LoVo (cell line): ENCODE data around the gene C16orf89.

Experiments
- DNase-seq: peaks from one replicate; pipeline ENCODE4 v3.0.0-alpha.2; 2016; ENCODE audit warnings: low spot score

The C16orf89 gene

DNA sequence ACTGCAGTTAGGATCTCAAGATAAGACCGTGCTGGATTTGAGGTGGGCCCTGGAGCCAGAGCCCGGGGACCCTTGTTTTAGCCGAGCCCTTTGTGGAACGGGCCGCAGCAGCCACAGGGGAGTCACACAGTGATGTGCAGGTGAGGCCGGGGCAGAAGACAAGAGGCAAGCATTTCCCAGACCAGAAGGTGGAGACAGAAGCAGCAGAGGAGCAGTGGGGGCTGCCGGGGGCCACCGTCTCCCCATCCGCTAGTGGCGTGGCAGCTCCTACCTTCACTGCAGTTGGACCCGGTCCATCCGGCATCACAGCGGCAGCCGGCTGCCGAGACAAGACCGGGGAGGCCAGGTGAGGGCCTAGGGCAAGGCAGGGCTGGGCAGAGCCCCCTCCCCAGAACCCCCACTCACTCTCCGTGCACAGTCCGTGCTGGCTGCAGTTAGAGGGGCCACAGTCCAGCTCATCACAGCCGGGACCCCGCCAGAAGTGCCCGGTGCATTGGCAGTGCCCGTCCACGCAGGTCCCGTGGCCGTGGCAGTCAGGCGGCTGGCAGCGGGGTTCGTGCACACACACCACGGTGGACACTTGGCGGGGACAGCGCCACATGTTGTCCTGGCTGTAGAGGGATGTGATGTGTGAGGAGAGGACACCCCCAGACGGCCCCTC lies 38.1 kb downstream of the C16orf89 start:
- no peak for DNase-seq

GRCh38 chr16:5027086-5027485 lies 38.7 kb downstream of the C16orf89 start:
- no peak for DNase-seq

DNA sequence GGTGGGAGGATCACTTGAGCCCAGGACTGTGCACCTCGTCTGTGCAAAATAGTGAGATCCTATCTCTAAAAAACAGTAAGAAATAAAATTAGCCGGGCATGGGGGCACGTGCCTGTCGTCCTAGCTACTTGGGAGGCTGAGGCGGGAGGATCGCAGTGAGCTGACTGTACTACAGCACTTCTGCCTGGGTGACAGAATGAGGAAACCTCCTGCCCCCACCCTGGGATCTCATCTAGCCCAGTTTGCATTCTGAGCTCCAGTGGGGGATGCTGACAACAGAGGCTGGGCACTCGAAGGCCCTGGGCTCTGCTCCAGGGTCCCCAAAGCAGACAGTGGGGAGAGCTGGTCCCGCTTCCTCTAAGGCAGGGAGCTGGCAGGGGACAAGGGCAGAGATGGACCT lies 39.1 kb downstream of the C16orf89 start:
- DNase-seq, result no peak

- no peak for DNase-seq
Measured at GRCh38 chr16:5025171-5025632, 40.6 kb downstream of the C16orf89 start.

DNA sequence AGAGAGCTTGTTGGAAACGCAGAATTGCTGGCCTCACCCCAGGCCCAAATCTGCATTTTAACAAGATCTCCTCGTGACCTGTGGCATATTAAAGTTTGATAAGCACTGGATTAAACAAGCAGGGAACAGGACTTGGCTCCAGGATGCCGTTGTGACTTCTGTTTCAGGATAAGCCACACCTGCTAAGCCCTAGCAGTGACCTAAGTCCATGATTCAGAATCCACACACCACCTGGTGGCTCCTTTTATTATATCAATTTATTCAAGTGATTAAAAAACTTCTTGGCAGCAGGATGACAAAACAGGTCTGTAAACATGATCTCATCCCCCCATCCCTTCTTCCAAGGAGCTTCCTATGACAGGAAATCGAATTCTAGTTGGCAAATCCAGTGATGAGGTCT lies 41.1 kb downstream of the C16orf89 start:
- peak; percentile 5 for DNase-seq

DNA sequence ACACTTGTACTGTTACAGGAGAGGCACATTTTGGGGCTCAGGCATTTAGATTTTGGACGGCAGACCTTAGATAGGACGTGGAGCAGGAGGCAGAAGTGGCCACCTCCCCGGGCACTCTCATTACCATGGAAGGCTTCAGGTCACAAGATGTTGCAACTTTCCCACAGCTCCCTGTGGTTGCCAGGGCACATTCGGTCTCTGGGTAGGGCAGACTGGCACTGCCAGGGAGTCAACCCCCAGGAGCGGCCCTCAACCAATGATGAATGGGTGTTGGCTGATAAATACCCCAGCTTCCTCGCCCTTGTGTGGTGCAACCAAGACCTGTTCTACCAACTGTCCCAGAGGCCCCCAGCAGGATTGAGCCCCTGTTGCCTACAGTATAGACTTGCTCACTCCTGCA lies 43.2 kb downstream of the C16orf89 start:
- no peak for DNase-seq

DNA sequence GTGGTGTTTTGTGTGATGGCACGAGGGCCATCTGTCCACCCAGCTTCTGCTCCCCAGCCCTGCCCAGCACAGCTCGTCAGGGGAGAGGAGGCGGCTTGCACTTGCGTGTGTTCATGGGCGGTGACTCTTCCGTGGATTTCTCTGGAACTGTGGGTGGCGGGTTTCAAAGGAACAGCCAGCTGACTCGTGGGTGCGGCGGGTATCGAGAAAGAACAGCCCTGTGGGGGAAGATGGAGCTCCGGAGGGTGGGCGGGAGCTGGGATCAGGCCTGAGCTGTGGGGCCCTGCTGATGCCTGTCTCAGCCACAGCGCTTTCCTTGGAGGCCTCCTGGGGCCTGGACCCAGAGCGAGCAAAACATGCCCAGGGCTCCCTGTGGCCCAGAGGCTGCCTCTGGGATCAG lies 45.2 kb downstream of the C16orf89 start:
- DNase-seq, result no peak

DNA sequence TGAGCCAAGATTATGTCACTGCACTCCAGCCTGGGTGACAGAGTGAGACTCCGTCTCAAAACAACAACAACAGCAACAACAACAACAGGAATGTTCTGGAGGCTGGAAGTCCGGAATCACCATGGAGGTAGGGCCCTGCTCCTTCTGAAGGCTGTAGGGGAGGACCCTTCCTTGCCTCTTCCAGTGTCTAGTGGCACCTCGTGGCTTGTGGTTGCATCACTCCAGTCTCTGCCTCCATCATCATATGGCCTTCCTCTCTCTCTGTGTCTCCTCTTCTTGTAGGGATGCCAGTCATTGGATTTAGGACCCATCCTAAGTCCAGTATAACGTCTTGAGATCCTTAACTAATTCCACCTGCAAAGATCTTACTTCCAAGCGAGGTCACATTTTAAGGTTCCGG lies 46.0 kb downstream of the C16orf89 start:
- DNase-seq, result no peak

DNA sequence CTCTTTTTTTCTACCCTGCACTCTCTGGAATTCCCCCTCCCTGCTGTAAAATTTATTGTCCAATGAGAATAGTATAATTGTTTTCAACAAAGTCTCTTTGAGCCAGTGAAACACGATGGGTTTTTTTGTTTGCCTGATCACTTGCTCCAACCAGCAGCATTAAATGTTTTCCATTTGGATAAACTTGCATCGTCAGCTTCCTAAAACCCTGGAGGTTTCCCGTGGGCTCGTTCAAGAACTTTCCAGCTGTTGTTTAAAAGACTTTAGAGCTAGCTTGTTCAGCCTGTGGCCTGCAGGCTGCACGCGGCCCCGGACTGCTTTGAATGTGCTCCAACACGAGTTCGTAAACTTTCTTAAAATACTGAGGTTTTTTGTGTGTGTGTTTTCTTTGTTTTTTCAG lies 47.0 kb downstream of the C16orf89 start:
- no peak for DNase-seq

GRCh38 chr16:5017678-5017969 lies 48.1 kb downstream of the C16orf89 start:
- no peak for DNase-seq

DNA sequence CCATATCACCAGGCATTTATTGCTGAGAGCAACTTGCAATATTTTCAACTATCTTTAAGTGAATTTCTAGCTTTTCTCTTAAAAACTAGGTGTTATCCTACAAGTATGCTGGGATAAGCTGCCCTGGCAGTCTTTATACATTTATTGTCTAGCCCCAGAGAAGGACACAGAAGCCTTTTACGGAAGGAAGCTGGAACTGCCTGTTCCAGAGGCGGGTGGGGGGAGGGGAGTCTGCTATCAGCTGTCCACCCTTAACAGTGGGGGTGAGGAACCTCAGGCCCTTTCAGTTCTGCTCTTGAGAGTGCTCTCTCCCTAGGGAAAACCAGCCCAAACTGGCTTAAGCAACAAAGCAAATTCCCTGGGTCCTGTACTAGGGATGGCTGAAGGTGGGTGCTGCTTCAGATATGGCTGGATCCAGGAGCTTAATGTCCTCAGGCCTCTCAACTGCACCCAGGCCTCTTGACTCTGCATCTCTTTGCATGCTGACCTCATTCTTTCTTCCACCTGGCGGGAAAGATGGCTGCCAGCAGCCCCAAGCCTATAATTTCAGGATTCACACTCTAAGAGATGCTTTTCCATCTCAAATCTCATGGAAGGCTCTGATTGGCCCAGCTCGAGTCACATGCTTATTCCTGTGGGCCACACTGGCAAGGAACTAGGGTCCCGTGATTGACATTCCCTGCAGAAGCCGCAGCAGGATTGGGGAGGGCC lies 48.6 kb downstream of the C16orf89 start:
- DNase-seq, result no peak

GRCh38 chr16:5015887-5016286 lies 49.9 kb downstream of the C16orf89 start:
- DNase-seq, result no peak

GRCh38 chr16:5015351-5015750 lies 50.4 kb downstream of the C16orf89 start:
- DNase-seq, result no peak

GRCh38 chr16:5012887-5013286 lies 52.9 kb downstream of the C16orf89 start:
- DNase-seq, result no peak

GRCh38 chr16:5011637-5012036 lies 54.1 kb downstream of the C16orf89 start:
- no peak for DNase-seq

- no peak for DNase-seq
Measured at GRCh38 chr16:5010576-5011329, 55.0 kb downstream of the C16orf89 start.

GRCh38 chr16:5008311-5008731 lies 57.4 kb downstream of the C16orf89 start:
- DNase-seq, result no peak

DNA sequence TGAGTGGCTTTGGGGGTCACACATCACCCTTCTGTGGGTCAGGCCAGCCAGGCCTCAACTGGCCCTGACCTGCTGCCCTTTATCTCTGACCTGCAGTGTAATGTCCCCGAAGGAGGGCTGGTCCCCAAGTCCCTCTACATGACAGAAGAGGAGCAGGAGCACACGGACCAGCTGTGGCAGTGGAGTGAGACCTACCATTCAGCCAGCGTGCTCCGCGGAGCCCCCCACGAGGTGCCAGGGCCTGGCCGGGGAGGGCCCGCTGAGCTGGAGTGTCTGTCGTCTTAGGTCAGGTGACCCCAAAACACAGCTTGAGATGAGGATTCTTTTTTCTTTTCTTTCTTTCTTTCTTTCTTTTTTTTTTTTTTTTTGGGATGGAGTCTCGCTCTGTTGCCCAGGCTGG lies 58.5 kb downstream of the C16orf89 start:
- no peak for DNase-seq

GRCh38 chr16:5006348-5007193 lies 59.2 kb downstream of the C16orf89 start:
- no peak for DNase-seq

DNA sequence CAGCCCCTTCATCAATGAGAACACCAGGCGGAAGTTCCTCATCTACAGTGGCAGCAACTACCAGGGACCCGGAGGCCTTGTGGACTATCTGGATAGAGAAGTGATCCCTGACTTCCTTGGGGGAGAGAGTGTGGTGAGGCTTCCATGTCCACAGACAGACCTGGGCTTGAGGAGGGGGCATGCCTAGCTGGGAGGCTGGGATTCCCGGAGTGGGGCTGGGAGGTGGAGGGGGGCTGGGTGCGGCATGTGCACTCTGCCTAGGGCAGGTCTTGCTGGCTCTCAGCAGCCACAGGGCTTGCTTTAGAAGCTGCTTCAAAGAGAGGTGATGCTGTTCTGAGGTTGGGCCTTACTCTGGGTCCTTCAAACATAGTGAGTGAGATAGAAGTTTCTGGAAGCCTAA lies 59.8 kb downstream of the C16orf89 start:
- no peak for DNase-seq

- no peak for DNase-seq
Measured at GRCh38 chr16:5004311-5004710, 61.4 kb downstream of the C16orf89 start.

DNA sequence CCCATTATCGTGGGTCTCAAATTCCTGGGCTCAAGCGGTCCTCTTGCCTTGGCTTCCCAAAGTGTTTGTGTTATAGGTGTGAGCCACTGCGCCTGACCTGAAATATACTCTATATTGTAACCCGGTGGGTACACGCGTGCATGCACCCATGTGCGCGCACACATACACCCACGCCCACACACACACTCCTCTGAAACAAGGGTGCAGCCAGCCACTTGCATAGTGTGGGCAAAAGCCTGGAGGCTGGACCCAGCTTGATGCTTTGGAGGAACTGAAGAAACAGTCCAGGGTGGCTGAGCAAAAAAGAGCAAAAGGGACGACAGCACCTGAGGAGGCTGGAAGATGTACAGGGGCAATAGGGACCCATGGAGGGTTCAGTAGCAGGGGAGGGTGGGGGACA lies 61.9 kb downstream of the C16orf89 start:
- DNase-seq, result no peak
